ENCODE measurements around the gene MRPS14. TPM values are rescaled to one million over a fixed set of nuclear protein-coding genes. Genes with fewer than 3 reads are reported as not detected.

The MRPS14 gene
- total RNA-seq, 1 donor, result 17.7 TPM

- Histone ChIP-seq H3K79me2 (ENCODE audit: insufficient read depth, low read length) (peaks cover 45% of the 10 kb centered on the region), H3K36me3 (ENCODE audit: insufficient read depth, low read length) (no peaks in the 10 kb centered on the region), H3K9me3 (ENCODE audit: low read depth, low read length) (no peaks in the 10 kb centered on the region), H3K4me1 (ENCODE audit: insufficient read depth, low read length) (peaks cover 27% of the 10 kb centered on the region), H3K4me3 (ENCODE audit: insufficient read depth, low read length) (peak overlapping the region; percentile 89), H2AFZ (ENCODE audit: low read length) (peak overlapping the region; percentile 92), H3K4me2 (ENCODE audit: insufficient read depth, low read length) (peak overlapping the region; percentile 98), H4K20me1 (ENCODE audit: insufficient read depth, low read length) (peaks cover 2% of the 10 kb centered on the region), H3K27me3 (ENCODE audit: insufficient read depth, low read length) (no peaks in the 10 kb centered on the region), H3K27ac (ENCODE audit: low read depth, low read length) (peak overlapping the region; percentile 98)
- DNase-seq (ENCODE audit: insufficient read length, low spot score, missing footprints), result peak; percentile 96
- TF ChIP-seq CTCF (IDR thresholded peaks at IDR 0.05; ENCODE audit: extremely low read depth, low read depth, low read length), result no peak
Observed at GRCh38 chr1:174999216-174999935, 23.8 kb downstream of the MRPS14 start.

GRCh38 chr1:174998569-174999215, 24.5 kb downstream of the MRPS14 start:
- peaks cover 38% of the 10 kb centered on the region for H3K79me2 ChIP-seq (ENCODE audit: insufficient read depth, low read length)
- H3K27me3 ChIP-seq (ENCODE audit: insufficient read depth, low read length), result no peaks in the 10 kb centered on the region
- peaks cover 27% of the 10 kb centered on the region for H3K4me1 ChIP-seq (ENCODE audit: insufficient read depth, low read length)
- peak; percentile 74 for TF ChIP-seq CTCF (IDR thresholded peaks at IDR 0.05; ENCODE audit: extremely low read depth, low read depth, low read length)
- H4K20me1 ChIP-seq (ENCODE audit: insufficient read depth, low read length), result peaks cover 2% of the 10 kb centered on the region
- no peaks in the 10 kb centered on the region for H3K36me3 ChIP-seq (ENCODE audit: insufficient read depth, low read length)
- H3K4me3 ChIP-seq (ENCODE audit: insufficient read depth, low read length), result peak overlapping the region; percentile 78
- H3K27ac ChIP-seq (ENCODE audit: low read depth, low read length), result peak overlapping the region; percentile 98
- H3K9me3 ChIP-seq (ENCODE audit: low read depth, low read length), result no peaks in the 10 kb centered on the region
- DNase-seq (ENCODE audit: insufficient read length, low spot score, missing footprints), result peak; percentile 69
- H2AFZ ChIP-seq (ENCODE audit: low read length), result peak overlapping the region; percentile 92
- H3K4me2 ChIP-seq (ENCODE audit: insufficient read depth, low read length), result peak overlapping the region; percentile 98

- Histone ChIP-seq H3K36me3 (ENCODE audit: insufficient read depth, low read length) (no peaks in the 10 kb centered on the region), H3K27ac (ENCODE audit: low read depth, low read length) (no peak overlapping the region), H4K20me1 (ENCODE audit: insufficient read depth, low read length) (peaks cover 2% of the 10 kb centered on the region), H3K9me3 (ENCODE audit: low read depth, low read length) (no peaks in the 10 kb centered on the region), H3K4me3 (ENCODE audit: insufficient read depth, low read length) (no peak overlapping the region), H2AFZ (ENCODE audit: low read length) (no peak overlapping the region), H3K79me2 (ENCODE audit: insufficient read depth, low read length) (peaks cover 22% of the 10 kb centered on the region), H3K4me2 (ENCODE audit: insufficient read depth, low read length) (no peak overlapping the region), H3K4me1 (ENCODE audit: insufficient read depth, low read length) (peaks cover 27% of the 10 kb centered on the region), H3K27me3 (ENCODE audit: insufficient read depth, low read length) (no peaks in the 10 kb centered on the region)
- no peak for TF ChIP-seq CTCF (IDR thresholded peaks at IDR 0.05; ENCODE audit: extremely low read depth, low read depth, low read length)
- DNase-seq (ENCODE audit: insufficient read length, low spot score, missing footprints), result no peak
Observed at GRCh38 chr1:174997041-174997440, 26.2 kb downstream of the MRPS14 start.

- DNase-seq (ENCODE audit: insufficient read length, low spot score, missing footprints), result no peak
- Histone ChIP-seq H3K4me1 (ENCODE audit: insufficient read depth, low read length) (peaks cover 27% of the 10 kb centered on the region), H3K4me3 (ENCODE audit: insufficient read depth, low read length) (no peak overlapping the region), H3K27me3 (ENCODE audit: insufficient read depth, low read length) (no peaks in the 10 kb centered on the region), H2AFZ (ENCODE audit: low read length) (no peak overlapping the region), H3K9me3 (ENCODE audit: low read depth, low read length) (no peaks in the 10 kb centered on the region), H3K4me2 (ENCODE audit: insufficient read depth, low read length) (no peak overlapping the region), H4K20me1 (ENCODE audit: insufficient read depth, low read length) (peaks cover 2% of the 10 kb centered on the region), H3K36me3 (ENCODE audit: insufficient read depth, low read length) (no peaks in the 10 kb centered on the region), H3K27ac (ENCODE audit: low read depth, low read length) (no peak overlapping the region), H3K79me2 (ENCODE audit: insufficient read depth, low read length) (peaks cover 16% of the 10 kb centered on the region)
- TF ChIP-seq CTCF (IDR thresholded peaks at IDR 0.05; ENCODE audit: extremely low read depth, low read depth, low read length), result no peak
Observed at GRCh38 chr1:174996476-174996875, 26.7 kb downstream of the MRPS14 start.
